Breast epithelium (tissue), 4 donors: ENCODE results near the gene EEF1G. TPM values are rescaled to one million over a fixed set of nuclear protein-coding genes. Genes with fewer than 3 reads are reported as not detected.

Experiments used
- DNase-seq, 2 donors: peaks; one replicate each; pipeline ENCODE4 v3.0.0-alpha.2; 2019; ENCODE audit warnings: low spot score in 2 of 2
- H3K27ac ChIP-seq, 2 donors: fragments of 200-600 bp; sonication (generic) in 1 of 2; one replicate each; pipeline ENCODE4 v1.5.1; 2016 to 2019; ENCODE audit warnings: mild to moderate bottlenecking in 1 of 2
- H3K27me3 ChIP-seq, 2 donors: fragments of 200-600 bp; sonication (generic) in 1 of 2; one replicate each; pipeline versions ENCODE4 v1.5.1 to v1.6.0; 2017 to 2019; ENCODE audit warnings: control low read depth in 1 of 2, mild to moderate bottlenecking in 1 of 2
- H3K36me3 ChIP-seq: fragments of 200-600 bp; one replicate; pipeline ENCODE4 v1.5.1; 2019
- H3K4me1 ChIP-seq, 2 donors: fragments of 200-600 bp; sonication (generic); one replicate each; pipeline ENCODE4 v1.5.1; 2016 to 2019; ENCODE audit warnings: control low read depth in 1 of 2
- H3K4me3 ChIP-seq, 3 donors: fragments of 200-600 bp; sonication (generic); 1 replicate in 2 of 3; 2 replicates in 1 of 3; pipeline ENCODE4 v1.5.1; 2016 to 2019; ENCODE audit warnings: mild to moderate bottlenecking in 3 of 3, moderate library complexity in 2 of 3
- H3K9me3 ChIP-seq, 2 donors: fragments of 200-600 bp; sonication (generic) in 1 of 2; one replicate each; pipeline ENCODE4 v1.5.1; 2016 to 2019; ENCODE audit warnings: control low read depth in 1 of 2
- CTCF ChIP-seq, 3 donors: fragments of 450-650 bp; IDR thresholded peaks; one replicate each; pipeline ENCODE4 v1.5.1; 2016 to 2017; ENCODE audit warnings: antibody characterized with exemption in 3 of 3, mild to moderate bottlenecking in 3 of 3, moderate library complexity in 3 of 3
- POLR2A ChIP-seq: fragments of 450-650 bp; IDR thresholded peaks from one replicate; pipeline ENCODE4 v1.6.1; 2016; ENCODE audit warnings: antibody characterized with exemption, mild to moderate bottlenecking, moderate library complexity
- POLR2AphosphoS5 ChIP-seq, 3 donors: sonication (generic); formaldehyde crosslinking; IDR thresholded peaks; one replicate each; pipeline ENCODE4 v1.6.1; 2017; ENCODE audit warnings: antibody characterized with exemption in 3 of 3
- intact Hi-C: fragments of 100-400 bp; cut with DNase I; formaldehyde crosslinking; loops from one replicate; pipeline ENCODE4 v1.15.1; 2023; ENCODE audit warnings: low total_unique reads
- total RNA-seq, 3 donors: library from RNA; depleted of rRNA; stranded (reverse); fragments of >200 nt; gene quantifications; one replicate each; pipeline ENCODE4 v1.1.0, GENCODE V29; 2016

Gene EEF1G
- total RNA-seq, 3 donors from 2014 or later, result 1,312 to 1,961 (median 1,794) TPM

- Histone ChIP-seq H3K27me3 (no peaks in the 10 kb centered on the region), H3K9me3 (no peaks in the 10 kb centered on the region), H3K36me3 (peaks cover 10% of the 10 kb centered on the region), H3K4me1 (peaks cover 3 to 22% of the 10 kb centered on the region in 2 donors), H3K4me3 (peak overlapping the region in 2 of 3 donors; percentile 91 to 96), H3K27ac (peak overlapping the region; percentile 95 to 96)
- TF ChIP-seq POLR2A (no peak), POLR2AphosphoS5 (IDR thresholded peaks at IDR 0.05) (peak; percentile 75 to 92 (median 87))
- peak; percentile 85 to 94 for DNase-seq
- intact Hi-C loops, result no loop called here
These were observed 25.5 kb upstream of the EEF1G start for GRCh38 chr11:62599069-62599696.

GRCh38 chr11:62595124-62595523 is 21.4 kb upstream of the EEF1G start:
- Histone ChIP-seq H3K4me3 (no peak overlapping the region), H3K9me3 (no peaks in the 10 kb centered on the region), H3K4me1 (peaks cover 3 to 23% of the 10 kb centered on the region in 2 donors), H3K27ac (no peak overlapping the region), H3K36me3 (peaks cover 15% of the 10 kb centered on the region), H3K27me3 (no peaks in the 10 kb centered on the region)
- TF ChIP-seq CTCF (IDR thresholded peaks at IDR 0.05) (no peak), POLR2A (no peak), POLR2AphosphoS5 (IDR thresholded peaks at IDR 0.05) (no peak)
- DNase-seq, result no peak
- intact Hi-C loops, result no loop called here

GRCh38 chr11:62593434-62594044 is 19.8 kb upstream of the EEF1G start:
- Histone ChIP-seq H3K4me1 (peaks cover 0 to 20% of the 10 kb centered on the region in 2 donors), H3K36me3 (peaks cover 15% of the 10 kb centered on the region), H3K27ac (peak overlapping the region in 1 of 2 donors; percentile 48), H3K27me3 (no peaks in the 10 kb centered on the region), H3K4me3 (no peak overlapping the region), H3K9me3 (no peaks in the 10 kb centered on the region)
- TF ChIP-seq POLR2AphosphoS5 (IDR thresholded peaks at IDR 0.05) (peak in 2 of 3 donors; percentile 20 to 32), POLR2A (no peak), CTCF (IDR thresholded peaks at IDR 0.05) (peak in 2 of 3 donors; percentile 26 to 41)
- DNase-seq, result peak in 1 of 2 donors; percentile 73
- intact Hi-C loops, result no loop called here

GRCh38 chr11:62592989-62593421 is 19.3 kb upstream of the EEF1G start:
- peaks cover 0 to 20% of the 10 kb centered on the region in 2 donors for H3K4me1 ChIP-seq
- no peak overlapping the region for H3K4me3 ChIP-seq
- DNase-seq, result no peak
- intact Hi-C loops, result no loop called here
- peaks cover 15% of the 10 kb centered on the region for H3K36me3 ChIP-seq
- peak overlapping the region; percentile 97 to 98 for H3K27ac ChIP-seq
- no peaks in the 10 kb centered on the region for H3K9me3 ChIP-seq
- TF ChIP-seq POLR2A, result no peak
- no peak for TF ChIP-seq CTCF (IDR thresholded peaks at IDR 0.05)
- TF ChIP-seq POLR2AphosphoS5 (IDR thresholded peaks at IDR 0.05), result no peak
- H3K27me3 ChIP-seq, result no peaks in the 10 kb centered on the region

GRCh38 chr11:62592146-62592815 is 18.6 kb upstream of the EEF1G start:
- Histone ChIP-seq H3K27me3 (no peaks in the 10 kb centered on the region), H3K4me1 (peaks cover 0 to 20% of the 10 kb centered on the region in 2 donors), H3K27ac (peak overlapping the region; percentile 97 to 98), H3K9me3 (no peaks in the 10 kb centered on the region), H3K36me3 (peaks cover 9% of the 10 kb centered on the region), H3K4me3 (peak overlapping the region; percentile 78 to 86 (median 80))
- intact Hi-C loops, result no loop called here
- no peak for DNase-seq
- TF ChIP-seq POLR2A (no peak), CTCF (IDR thresholded peaks at IDR 0.05) (no peak), POLR2AphosphoS5 (IDR thresholded peaks at IDR 0.05) (no peak)
